ENCODE data around the gene SCD. TPM values are rescaled to one million over a fixed set of nuclear protein-coding genes. Genes with fewer than 3 reads are reported as not detected.
A peak's percentile ranks its signal among the peaks of the same experiment; 100 is the strongest.

Gene SCD
- total and polyA plus RNA-seq, 2 of the 13 experiments (the other 11 are each of a cell fraction or from before 2014, with no cell fraction given): 492 to 512 TPM

GRCh38 chr10:100370714-100371481, 23.9 kb downstream of the SCD start (continued):
- TF ChIP-seq ZHX1 (CRISPR knock-in tag; IDR thresholded peaks at IDR 0.05; ENCODE audit: low read depth): 0 out of 2 replicates have a peak, but pooled peaks have one; percentile 54
- no peak for TF ChIP-seq ZBTB43 (CRISPR knock-in tag; conservative IDR thresholded peaks at IDR 0.05)
- TF ChIP-seq POLR2AphosphoS2 (IDR thresholded peaks at IDR 0.05; ENCODE audit: low read depth, low read length): no peak
- TF ChIP-seq ZNF580 (CRISPR knock-in tag; IDR thresholded peaks at IDR 0.05; ENCODE audit: borderline replicate concordance, low read depth): no peak; the same call in 1 of the 2 replicates
- TF ChIP-seq KLF15 (CRISPR knock-in tag; IDR thresholded peaks at IDR 0.05; ENCODE audit: borderline replicate concordance): no peak
- no peak for TF ChIP-seq DNMT1 (CRISPR knock-in tag; IDR thresholded peaks at IDR 0.05)
- TF ChIP-seq TRIM22 (IDR thresholded peaks at IDR 0.05): no peak
- no peak for TF ChIP-seq RFX5 (IDR thresholded peaks at IDR 0.05; ENCODE audit: low read depth, low read length)
- TF ChIP-seq ZNF781 (CRISPR knock-in tag; IDR thresholded peaks at IDR 0.05; ENCODE audit: borderline replicate concordance, not compliant biosample characterization): peak; percentile 69
- TF ChIP-seq TIGD3 (CRISPR knock-in tag; IDR thresholded peaks at IDR 0.05; ENCODE audit: borderline replicate concordance): no peak
- no peak for TF ChIP-seq FOXJ3 (CRISPR knock-in tag; IDR thresholded peaks at IDR 0.05; ENCODE audit: borderline replicate concordance)
- peak; percentile 87 for TF ChIP-seq ZFX (CRISPR knock-in tag; IDR thresholded peaks at IDR 0.05; ENCODE audit: low read depth)
- TF ChIP-seq NCOA1 (CRISPR knock-in tag; IDR thresholded peaks at IDR 0.05): no peak
- TF ChIP-seq RAD51 (IDR thresholded peaks at IDR 0.05; ENCODE audit: borderline replicate concordance): no peak
- TF ChIP-seq ARNT (IDR thresholded peaks at IDR 0.05): no peak
- TF ChIP-seq RFX1 (IDR thresholded peaks at IDR 0.05): no peak
- no peak for TF ChIP-seq ZSCAN20 (CRISPR knock-in tag; IDR thresholded peaks at IDR 0.05; ENCODE audit: borderline replicate concordance)
